H1 (cell line): ENCODE data around the gene CCNG1.

Source experiments
- CTCF ChIP-seq, 3 experiments: IDR thresholded peaks; 1 replicate in 2 of 3; 2 replicates in 1 of 3; pipeline versions ENCODE4 v1.5.1 to v1.6.1; 2011; ENCODE audit warnings: low read length in 3 of 3, mild to moderate bottlenecking in 3 of 3, inconsistent platforms in 2 of 3, low read depth in 1 of 3, moderate library complexity in 1 of 3; ENCODE audit not compliant: insufficient read depth in 1 of 3; ENCODE audit errors: control extremely low read depth in 1 of 3
- EP300 ChIP-seq, 2 experiments: IDR thresholded peaks; 1 replicate in 1 of 2; 2 replicates in 1 of 2; pipeline ENCODE4 v1.6.1; 2011 to 2012; ENCODE audit warnings: low read depth in 2 of 2, low read length in 2 of 2, mild to moderate bottlenecking in 2 of 2, borderline replicate concordance in 1 of 2, inconsistent platforms in 1 of 2, moderate library complexity in 1 of 2
- GABPA ChIP-seq: IDR thresholded peaks from 2 replicates; pipeline ENCODE4 v1.6.1; 2011; ENCODE audit warnings: mild to moderate bottlenecking, low read length, moderate library complexity, borderline replicate concordance; ENCODE audit not compliant: insufficient read depth
- MAX ChIP-seq: IDR thresholded peaks from 2 replicates; pipeline ENCODE4 v1.6.1; 2012; ENCODE audit warnings: inconsistent platforms
- NRF1 ChIP-seq: IDR thresholded peaks from 2 replicates; pipeline ENCODE4 v1.6.1; 2011; ENCODE audit warnings: mild to moderate bottlenecking, low read depth, low read length, improper control_type of control experiment
- POLR2A ChIP-seq, 2 experiments: IDR thresholded peaks; 1 replicate in 1 of 2; 2 replicates in 1 of 2; pipeline ENCODE4 v1.6.1; 2011; ENCODE audit warnings: low read depth in 2 of 2, low read length in 2 of 2, mild to moderate bottlenecking in 2 of 2; ENCODE audit errors: control extremely low read depth in 1 of 2
- SP1 ChIP-seq: IDR thresholded peaks from 2 replicates; pipeline ENCODE4 v1.6.1; 2011; ENCODE audit warnings: low read depth, low read length
- USF2 ChIP-seq: IDR thresholded peaks from 2 replicates; pipeline ENCODE4 v1.6.1; 2011; ENCODE audit warnings: low read length, improper control_type of control experiment

GRCh38 chr5:163434401-163434866 is 3.0 kb upstream of the CCNG1 start:
- TF ChIP-seq SP1: no peak
- no peak for TF ChIP-seq CTCF (IDR thresholded peaks at IDR 0.05; ENCODE audit: control extremely low read depth in 1 of 3, insufficient read depth in 1 of 3, low read depth in 1 of 3, low read length in 3 of 3)
- TF ChIP-seq NRF1: no peak
- no peak for TF ChIP-seq MAX
- no peak for TF ChIP-seq GABPA
- no peak for TF ChIP-seq POLR2A (IDR thresholded peaks at IDR 0.05; ENCODE audit: control extremely low read depth in 1 of 2, low read depth in 2 of 2, low read length in 2 of 2)
- TF ChIP-seq USF2: no peak
- no peak for TF ChIP-seq EP300 (IDR thresholded peaks at IDR 0.05; ENCODE audit: borderline replicate concordance in 1 of 2, low read depth in 2 of 2, low read length in 2 of 2)
